SW480 (cell line): ENCODE data around the gene GDF3.

Experiments used
- DNase-seq: peaks from one replicate; pipeline ENCODE4 v3.0.0-alpha.2; 2016; ENCODE audit warnings: low spot score

The GDF3 gene

DNA sequence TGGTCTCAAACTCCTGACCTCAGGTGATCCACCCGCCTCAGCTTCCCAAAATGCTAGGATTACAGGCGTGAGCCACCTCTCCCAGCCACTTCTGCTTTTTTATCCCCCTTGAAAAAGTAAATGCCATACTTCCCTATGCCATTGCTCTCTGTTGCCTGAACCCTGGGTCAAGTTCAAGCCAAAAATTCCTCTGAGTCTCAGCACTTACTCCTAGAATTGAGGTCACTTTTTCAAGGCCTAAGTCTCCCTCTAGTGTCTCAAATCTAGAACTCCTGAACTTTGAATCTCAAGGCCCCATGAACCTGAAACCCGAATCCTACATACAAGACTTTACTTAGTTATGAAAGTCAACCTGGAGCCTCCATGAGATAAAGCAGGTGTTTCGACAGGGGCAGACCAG is 28.4 kb downstream of the GDF3 start:
- DNase-seq, result peak; percentile 54

DNA sequence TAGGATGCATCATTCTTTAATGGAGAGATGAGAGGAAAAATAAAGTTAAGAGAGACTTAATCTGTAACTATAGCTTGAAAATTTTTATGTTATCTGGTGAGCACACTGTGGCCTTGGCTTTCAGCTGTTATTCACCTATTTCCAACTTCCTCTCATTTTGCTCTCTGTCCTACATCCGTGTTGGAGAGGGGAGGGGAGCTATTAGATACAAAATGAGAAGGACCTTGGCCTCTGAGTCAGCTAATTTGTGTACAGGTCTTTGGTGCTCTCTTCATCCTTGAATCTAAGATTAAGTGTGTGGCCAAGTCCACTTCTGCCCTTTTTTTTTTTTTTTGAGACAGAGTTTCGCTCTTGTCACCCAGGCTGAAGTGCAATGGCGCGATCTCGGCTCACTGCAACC is 29.0 kb downstream of the GDF3 start:
- no peak for DNase-seq

DNA sequence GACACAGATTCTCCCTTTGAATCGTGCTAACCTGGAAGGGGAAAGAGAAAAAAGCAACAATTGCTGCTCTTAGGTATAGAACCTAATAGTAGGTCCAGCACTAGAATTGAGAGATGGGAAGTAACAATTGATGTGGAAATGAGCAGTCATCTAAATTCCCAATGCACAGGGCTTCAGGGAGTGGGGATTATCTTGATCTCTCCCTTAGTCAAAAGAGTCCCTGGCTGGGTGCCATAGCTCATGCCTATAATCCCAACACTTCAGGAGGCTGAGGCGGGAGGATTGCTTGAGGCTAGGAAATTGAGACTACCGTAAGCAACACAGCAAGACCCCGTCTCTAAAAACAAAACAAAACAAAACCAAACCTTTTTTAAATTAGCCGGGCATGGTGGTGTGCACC is 33.8 kb downstream of the GDF3 start:
- no peak for DNase-seq

DNA sequence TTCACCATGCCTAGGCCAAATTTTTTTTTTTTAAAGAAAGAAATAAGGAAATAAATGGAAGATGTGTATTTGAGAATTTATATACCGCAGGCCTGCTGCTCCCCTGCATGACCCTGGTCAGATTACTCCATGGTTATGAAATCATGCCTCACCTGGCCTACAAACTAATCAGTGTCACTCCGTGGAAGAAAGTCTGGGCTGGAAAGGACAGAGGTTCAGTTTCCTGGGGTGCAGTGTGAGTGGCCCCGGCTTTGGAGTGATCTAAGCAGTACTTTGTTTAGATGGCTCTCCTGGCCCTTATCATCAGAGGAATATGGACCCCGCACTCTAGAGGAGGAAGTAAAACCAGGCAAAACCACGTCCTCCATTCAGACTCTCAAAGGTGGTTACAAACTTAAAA is 39.5 kb downstream of the GDF3 start:
- DNase-seq, result no peak

GRCh38 chr12:7650091-7650490 is 45.5 kb downstream of the GDF3 start:
- no peak for DNase-seq

DNA sequence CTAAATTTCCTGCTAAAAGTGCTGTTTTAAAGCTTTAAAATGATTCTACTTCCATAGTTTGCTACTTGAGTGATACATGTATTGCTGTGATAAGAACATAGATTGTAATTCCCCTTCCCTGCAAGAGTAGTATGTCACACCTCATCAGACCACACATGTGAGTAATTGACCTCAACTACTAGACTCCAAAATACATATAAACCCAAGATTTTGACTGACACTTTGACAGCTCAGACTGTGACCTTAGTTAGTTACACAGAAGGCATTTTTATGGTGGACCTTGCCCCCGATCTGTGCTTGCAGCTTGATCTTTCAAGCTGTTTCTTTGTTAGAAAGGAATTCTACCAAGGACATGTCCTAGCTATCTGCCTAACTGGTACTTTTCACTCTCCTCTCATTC is 48.5 kb downstream of the GDF3 start:
- DNase-seq, result no peak

- no peak for DNase-seq
These were observed 49.4 kb downstream of the GDF3 start for GRCh38 chr12:7646178-7646475.

DNA sequence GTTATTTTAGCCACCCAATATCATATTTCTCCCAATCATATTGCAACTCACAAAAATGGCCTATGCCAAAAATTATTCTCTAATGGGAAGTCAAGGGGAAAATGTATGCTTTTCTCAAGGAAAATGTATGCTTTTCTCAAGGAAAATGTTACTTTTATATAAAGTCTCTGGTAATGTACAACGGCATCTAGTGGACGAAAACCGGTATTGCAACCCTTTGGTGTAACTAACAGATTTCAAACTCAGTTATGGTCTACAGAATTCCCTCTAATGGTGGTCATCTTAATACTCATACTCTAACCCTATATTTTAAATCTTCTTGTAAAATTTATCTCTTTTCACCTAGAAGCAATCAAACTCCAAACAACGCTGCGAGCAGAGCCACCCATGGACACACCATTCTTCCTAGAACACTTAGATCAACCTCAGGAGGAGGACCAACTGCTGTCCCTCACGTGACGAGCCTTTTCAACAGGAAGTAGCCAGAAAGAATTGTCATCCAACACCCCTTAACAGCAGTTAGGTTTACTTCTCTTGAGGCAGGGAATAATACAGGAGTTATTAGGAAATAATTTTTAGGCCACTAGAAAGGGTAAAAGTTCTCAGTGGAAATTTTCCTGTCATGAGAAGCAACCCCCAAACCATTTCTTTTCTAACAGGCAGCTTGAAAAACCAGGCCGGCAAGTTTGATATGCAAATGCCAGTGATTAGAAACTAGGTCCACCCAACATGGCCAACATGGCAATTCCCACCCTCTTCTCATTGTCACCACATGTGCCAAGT is 50.0 kb downstream of the GDF3 start:
- DNase-seq, result peak; percentile 38

DNA sequence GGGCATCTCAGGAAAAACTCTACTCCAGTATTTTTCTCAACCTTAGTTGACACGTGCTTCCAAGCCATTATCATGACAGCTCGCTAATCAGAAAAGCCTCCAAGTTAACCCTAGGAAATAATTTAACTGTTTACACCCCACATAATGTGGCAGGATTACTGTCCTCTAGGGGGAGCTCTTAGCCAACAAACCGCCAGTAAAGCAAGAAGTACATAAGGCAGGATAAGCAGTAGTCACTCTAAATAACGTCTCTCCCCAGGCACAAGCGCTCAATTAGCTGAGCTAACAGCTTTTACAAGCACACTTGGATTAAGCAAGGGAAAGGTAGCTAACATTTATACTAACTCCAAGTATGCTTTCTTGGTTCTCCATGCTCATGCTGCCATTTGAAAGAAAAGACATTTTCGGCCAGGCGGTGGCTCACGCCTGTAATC is 52.7 kb downstream of the GDF3 start:
- peak; percentile 40 for DNase-seq

DNA sequence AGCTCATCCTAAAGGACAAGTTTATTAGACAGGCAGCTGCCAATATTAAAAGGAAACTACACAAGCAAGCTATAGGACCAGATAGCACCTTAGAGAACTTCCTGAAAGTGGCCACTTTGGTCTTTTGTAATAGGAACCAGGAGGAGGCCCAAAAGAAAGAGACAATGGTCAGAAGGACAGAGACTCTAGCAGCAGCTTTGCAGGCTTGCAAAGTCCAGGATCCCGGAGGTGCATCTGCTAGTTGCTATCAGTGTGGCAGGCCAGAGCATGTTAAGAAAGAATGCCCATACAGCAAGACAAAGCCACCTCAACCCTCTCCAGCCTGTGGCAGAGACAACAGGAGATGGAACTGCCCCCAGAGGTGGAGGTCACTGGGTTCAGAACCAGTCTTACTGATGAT is 53.3 kb downstream of the GDF3 start:
- DNase-seq, result no peak

GRCh38 chr12:7640123-7640995 is 55.2 kb downstream of the GDF3 start:
- peak; percentile 25 for DNase-seq
